Erythroblast (primary cell): ENCODE data around the gene PRODH2.

ENCODE experiments used
- GATA1 ChIP-seq: IDR thresholded peaks from 2 replicates; pipeline ENCODE4 v1.6.1; 2011; ENCODE audit warnings: low read depth, mild to moderate bottlenecking, control low read depth, low read length, moderate library complexity
- POLR2A ChIP-seq: IDR thresholded peaks from 2 replicates; pipeline ENCODE4 v1.6.1; 2011; ENCODE audit warnings: mild to moderate bottlenecking, low read length

GRCh38 chr19:35842666-35843272, 30.1 kb upstream of the PRODH2 start:
- TF ChIP-seq POLR2A (no peak), GATA1 (no peak)
